Measurements from ENCODE around the gene DDR1.

- TF ChIP-seq TAF1 (IDR thresholded peaks at IDR 0.05; ENCODE audit: borderline replicate concordance, insufficient read depth, low read length) (no peak), POLR2AphosphoS5 (IDR thresholded peaks at IDR 0.05; ENCODE audit: low read depth, low read length) (no peak), REST (IDR thresholded peaks at IDR 0.05; ENCODE audit: insufficient read depth in 1 of 2, low read depth in 2 of 2, low read length in 2 of 2) (no peak), FOXP2 (optimal IDR thresholded peaks at IDR 0.05; ENCODE audit: borderline replicate concordance, extremely low read depth, extremely low read length, insufficient read depth) (no peak)
These were observed 28.6 kb downstream of the DDR1 start for GRCh38 chr6:30912746-30913520.
